ENCODE data around the gene EIF1.

Gene EIF1

DNA sequence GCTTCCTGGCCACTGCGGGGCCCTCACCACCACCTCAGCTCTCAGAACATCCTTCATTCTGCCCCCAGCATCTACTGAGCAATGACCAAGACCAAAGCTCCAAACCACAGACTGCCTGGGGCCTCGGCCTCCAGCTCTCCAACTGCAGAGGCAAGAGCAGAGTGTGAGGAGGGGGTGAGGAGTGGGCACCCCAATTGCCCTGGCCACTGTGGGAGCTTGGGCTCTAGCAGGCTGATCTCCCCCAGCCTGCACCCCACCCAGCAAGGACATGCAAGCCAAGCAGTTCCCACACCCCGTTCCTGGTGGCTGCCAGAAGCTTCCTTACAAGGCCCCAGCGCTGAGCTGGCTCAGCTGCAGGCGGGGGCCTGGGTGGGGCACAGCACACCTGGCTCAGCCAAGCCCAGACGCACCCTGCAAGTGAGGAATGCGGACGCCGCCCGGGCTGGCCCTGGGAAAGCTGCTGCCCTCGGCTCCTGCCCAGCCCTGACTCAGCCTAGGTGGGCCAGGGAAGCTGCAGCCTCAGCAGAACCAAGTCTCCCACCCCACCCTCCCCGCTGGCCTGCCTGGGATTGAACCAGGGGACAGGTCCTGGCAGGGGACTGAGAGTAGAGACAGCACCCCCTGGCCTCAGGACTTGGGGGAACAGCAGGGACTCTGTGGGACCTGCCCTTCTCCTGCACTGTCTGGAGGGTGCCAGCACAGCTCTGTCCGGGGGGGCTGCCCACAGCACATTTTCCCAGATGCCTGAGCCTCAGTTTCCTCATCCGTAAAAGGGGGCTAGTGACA lies 34.6 kb upstream of the EIF1 start:
- TF ChIP-seq, protein P1, sequence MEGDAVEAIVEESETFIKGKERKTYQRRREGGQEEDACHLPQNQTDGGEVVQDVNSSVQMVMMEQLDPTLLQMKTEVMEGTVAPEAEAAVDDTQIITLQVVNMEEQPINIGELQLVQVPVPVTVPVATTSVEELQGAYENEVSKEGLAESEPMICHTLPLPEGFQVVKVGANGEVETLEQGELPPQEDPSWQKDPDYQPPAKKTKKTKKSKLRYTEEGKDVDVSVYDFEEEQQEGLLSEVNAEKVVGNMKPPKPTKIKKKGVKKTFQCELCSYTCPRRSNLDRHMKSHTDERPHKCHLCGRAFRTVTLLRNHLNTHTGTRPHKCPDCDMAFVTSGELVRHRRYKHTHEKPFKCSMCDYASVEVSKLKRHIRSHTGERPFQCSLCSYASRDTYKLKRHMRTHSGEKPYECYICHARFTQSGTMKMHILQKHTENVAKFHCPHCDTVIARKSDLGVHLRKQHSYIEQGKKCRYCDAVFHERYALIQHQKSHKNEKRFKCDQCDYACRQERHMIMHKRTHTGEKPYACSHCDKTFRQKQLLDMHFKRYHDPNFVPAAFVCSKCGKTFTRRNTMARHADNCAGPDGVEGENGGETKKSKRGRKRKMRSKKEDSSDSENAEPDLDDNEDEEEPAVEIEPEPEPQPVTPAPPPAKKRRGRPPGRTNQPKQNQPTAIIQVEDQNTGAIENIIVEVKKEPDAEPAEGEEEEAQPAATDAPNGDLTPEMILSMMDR (IDR thresholded peaks at IDR 0.05) = no peak

DNA sequence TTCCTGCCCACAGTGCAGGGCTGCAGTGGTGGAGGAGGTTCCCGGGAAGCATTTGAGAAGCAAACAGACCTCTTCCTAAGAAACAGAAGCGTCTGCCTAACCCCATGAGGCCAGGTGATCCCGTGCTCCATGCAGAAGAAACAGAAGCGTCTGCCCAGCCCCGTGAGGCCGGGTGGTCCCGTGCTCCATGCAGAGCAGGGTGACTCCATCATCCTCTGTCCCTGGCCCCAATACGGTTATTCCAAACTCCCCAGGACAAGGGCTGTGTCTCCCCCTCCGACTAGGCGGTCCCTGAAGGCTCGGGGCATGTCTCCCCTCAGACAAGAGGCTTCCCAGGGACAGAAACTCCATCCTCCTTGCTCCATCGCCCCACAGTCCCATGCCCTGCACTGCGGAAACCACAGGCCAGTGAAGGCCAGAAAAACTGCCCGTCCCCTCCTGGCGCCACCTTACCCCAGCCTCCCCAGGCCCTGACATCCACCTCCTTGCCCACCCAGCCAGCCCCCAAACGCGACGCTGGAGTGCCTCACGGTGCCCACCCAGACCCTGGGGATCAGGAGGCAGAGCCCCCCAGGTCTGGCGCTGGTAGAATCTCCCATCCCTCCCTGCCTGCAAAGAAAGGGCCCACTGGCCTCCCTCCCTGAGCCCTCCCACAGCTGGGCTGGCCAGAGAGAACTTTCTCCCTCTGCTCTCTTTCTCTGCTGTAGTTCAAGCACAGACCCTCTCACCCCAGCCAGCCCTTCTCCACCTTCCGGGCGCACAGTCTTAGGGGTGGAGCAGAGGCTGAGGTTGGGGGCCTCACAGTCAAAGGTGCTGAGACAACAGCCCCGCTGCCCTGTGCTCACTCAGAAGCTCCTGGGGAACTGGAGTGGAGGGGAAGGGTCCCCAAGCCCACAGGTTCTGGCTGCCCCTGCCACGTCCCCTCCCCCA lies 33.7 kb upstream of the EIF1 start:
- TF ChIP-seq, protein P1 (IDR thresholded peaks at IDR 0.05) = no peak

DNA sequence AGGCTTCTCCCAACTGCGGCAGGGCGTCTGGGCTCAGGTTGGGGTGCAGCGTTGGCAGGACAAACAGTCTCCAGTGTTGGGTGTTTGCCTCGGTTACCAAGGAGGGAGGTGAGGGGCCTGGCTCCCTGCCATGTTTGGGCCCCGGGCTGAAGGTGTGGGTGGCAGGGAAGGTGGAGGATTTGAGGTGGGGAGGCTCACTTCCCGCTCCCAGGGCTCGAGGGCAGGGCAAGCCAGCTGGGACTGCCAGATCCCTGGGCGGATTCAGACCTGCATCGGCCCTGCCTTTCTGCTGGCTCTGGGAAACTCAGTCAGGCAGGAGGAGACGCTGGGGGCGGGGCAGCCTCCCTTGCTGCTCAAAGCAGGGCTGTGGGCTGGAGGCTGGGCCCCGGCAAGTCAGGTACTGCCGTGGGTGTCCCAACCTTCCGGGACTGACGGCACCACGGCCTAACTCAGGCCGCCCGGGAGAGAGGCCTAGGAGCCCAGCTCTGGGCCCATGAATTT lies 33.0 kb upstream of the EIF1 start:
- TF ChIP-seq, protein P1 (IDR thresholded peaks at IDR 0.05) = no peak

DNA sequence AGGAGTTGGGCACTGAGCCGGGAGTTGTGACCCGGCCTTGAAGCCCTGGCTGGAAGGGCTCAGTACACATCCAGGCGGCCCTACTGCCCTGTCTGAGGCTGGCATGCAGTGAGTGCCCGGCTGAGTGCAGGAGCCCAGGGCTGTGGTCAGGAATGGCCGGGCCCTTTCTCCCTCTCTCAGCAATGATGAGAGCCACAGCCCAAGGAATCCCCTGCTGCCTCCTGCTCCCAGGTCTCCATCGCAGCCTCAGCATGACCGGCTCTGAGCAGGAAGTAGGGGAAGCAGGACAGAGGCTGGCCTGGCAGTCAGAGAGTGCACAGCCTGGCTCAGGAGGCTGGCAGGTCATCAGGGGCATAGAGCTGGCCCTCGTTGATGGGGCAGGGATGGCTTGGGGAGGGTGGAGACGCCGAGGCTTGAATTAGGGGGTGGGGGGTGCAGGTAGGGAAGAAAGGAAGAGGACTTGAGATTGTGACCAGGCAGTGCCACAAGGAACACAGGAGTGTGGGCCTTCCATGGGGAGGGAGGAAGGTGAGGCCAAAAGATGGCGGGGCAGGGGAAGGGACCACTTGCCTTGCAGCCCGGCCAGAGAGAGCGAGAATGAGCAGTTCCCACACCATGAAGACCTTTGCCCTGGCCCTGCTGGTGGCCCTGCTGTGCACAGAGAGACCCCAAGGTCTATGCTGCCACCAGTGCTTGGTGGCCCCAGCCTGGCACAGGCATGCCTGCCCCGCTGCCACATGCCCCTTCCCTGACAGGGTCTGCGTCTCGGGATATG lies 32.2 kb upstream of the EIF1 start:
- TF ChIP-seq, protein P1 (IDR thresholded peaks at IDR 0.05) = no peak

DNA sequence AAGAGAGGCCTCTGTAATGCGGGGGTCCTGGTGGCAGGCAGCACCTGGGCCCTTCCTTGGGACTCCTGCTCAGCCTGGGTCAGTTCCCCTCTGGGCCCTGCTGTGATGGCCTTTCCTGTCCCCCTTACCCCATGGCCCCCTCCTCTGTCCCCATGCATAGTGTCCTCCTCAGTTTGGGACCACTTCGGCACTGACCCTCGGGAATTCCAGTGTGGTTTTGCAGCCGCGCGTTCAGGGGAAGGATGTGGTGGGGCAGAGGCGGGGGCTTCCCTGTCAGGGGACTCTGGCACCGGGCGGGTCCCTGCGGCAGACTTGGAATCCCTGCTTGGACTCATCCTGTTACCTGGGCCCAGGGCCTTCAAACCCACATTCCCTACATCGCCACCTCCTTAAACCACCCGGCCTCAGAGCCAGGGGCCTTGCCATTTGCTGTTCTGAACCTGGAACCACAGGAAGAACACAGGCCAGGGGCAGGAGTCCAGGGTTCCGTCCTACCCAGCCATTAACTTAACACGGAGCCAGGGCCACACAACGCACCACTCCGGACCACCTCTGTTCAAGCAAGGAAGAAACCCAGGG lies 31.4 kb upstream of the EIF1 start:
- TF ChIP-seq, protein P1 (IDR thresholded peaks at IDR 0.05) = no peak

DNA sequence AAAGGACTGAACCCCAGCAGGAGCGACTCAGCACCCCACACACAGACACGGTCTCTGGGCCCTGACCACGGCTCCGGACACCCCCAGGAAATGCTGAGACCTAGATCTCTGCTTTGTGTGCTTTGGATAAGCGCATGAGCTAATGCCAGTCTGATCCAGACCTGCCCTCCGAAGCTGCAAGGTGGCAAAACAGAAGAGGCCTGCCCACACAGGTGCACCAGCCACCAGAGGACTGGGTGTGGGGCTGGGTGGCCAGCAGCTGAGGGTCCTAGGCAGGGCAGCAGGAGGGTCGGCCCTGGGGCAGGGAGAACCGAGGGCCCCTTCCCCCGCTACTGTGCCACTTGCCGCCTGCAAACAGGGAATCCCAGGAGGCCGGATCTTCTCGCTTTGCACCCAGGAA lies 30.7 kb upstream of the EIF1 start:
- TF ChIP-seq, protein P1 (IDR thresholded peaks at IDR 0.05) = no peak

DNA sequence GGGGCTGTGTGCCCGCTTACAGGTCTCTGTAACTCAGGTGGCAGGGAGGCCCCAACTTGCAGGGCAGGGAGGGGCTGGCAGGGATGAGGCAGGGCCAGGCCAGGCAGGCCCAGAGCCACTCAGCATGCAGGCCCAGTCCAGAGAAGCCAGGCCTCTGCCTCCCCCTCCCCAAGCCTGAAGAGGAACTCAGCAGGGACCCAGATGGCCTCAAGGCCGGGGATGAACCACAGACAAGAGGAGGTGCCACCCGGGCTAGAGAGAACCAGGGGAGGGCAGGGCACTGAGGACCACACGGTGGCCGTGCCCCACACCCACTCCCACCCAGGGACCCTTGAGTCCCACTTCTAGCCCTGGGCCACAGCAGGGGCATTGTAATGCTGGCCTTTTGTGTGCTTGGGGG lies 29.8 kb upstream of the EIF1 start:
- TF ChIP-seq, protein P1 (IDR thresholded peaks at IDR 0.05) = no peak
